Right atrium auricular region (tissue), 2 donors: ENCODE measurements around the gene TMEM51. TPM values are rescaled to one million over a fixed set of nuclear protein-coding genes. Genes with fewer than 3 reads are reported as not detected.

Experiments
- DNase-seq: peaks from one replicate; pipeline ENCODE4 v3.0.0-alpha.2; 2019; ENCODE audit warnings: low spot score
- H3K27ac ChIP-seq, 2 donors: fragments of 200-600 bp; sonication (generic); 1 replicate in 1 of 2; 2 replicates in 1 of 2; pipeline ENCODE4 v1.5.1; 2016 to 2019
- H3K27me3 ChIP-seq, 2 donors: fragments of 200-600 bp; sonication (generic); one replicate each; pipeline versions ENCODE4 v1.5.1 to v1.6.0; 2017 to 2019
- H3K36me3 ChIP-seq: fragments of 200-600 bp; sonication (generic); one replicate; pipeline ENCODE4 v1.5.1; 2016
- H3K4me1 ChIP-seq, 2 donors: fragments of 200-600 bp; sonication (generic); one replicate each; pipeline versions ENCODE4 v1.5.1 to v1.6.0; 2017 to 2019
- H3K4me3 ChIP-seq, 2 donors: fragments of 200-600 bp; sonication (generic); 1 replicate in 1 of 2; 2 replicates in 1 of 2; pipeline ENCODE4 v1.5.1; 2017 to 2019; ENCODE audit warnings: mild to moderate bottlenecking in 1 of 2, moderate library complexity in 1 of 2
- H3K9me3 ChIP-seq, 2 donors: fragments of 200-600 bp; sonication (generic); one replicate each; pipeline ENCODE4 v1.5.1; 2019
- CTCF ChIP-seq, 2 donors: fragments of 200-600 bp; sonication (generic); IDR thresholded peaks; one replicate each; pipeline ENCODE4 v1.5.1; 2019; ENCODE audit warnings: antibody characterized with exemption in 2 of 2
- total RNA-seq, 2 donors: library from RNA; depleted of rRNA; stranded (reverse); fragments of >200 nt; gene quantifications; one replicate each; pipeline ENCODE4 v1.1.0, GENCODE V29; 2016

TMEM51 gene
- total RNA-seq, 2 donors from 2014 or later = 3.2 to 6.6 TPM

GRCh38 chr1:15186073-15186845, 32.7 kb downstream of the TMEM51 start:
- TF ChIP-seq CTCF (IDR thresholded peaks at IDR 0.05) = no peak
- Histone ChIP-seq H3K4me1 (peaks cover 0 to 5% of the 10 kb centered on the region in 2 donors), H3K27ac (no peak overlapping the region), H3K4me3 (no peak overlapping the region), H3K36me3 (no peaks in the 10 kb centered on the region), H3K9me3 (no peaks in the 10 kb centered on the region), H3K27me3 (no peaks in the 10 kb centered on the region)
- no peak for DNase-seq

- H3K4me1 ChIP-seq = peaks cover 0 to 5% of the 10 kb centered on the region in 2 donors
- no peak overlapping the region for H3K4me3 ChIP-seq
- TF ChIP-seq CTCF (IDR thresholded peaks at IDR 0.05) = no peak
- no peak overlapping the region for H3K27ac ChIP-seq
- no peaks in the 10 kb centered on the region for H3K27me3 ChIP-seq
- no peak for DNase-seq
- H3K36me3 ChIP-seq = no peaks in the 10 kb centered on the region
- H3K9me3 ChIP-seq = no peaks in the 10 kb centered on the region
Observed at GRCh38 chr1:15186846-15187151, 33.3 kb downstream of the TMEM51 start.

- DNase-seq = no peak
- H3K27ac ChIP-seq = no peak overlapping the region
Observed at GRCh38 chr1:15187175-15188129, 33.9 kb downstream of the TMEM51 start.

GRCh38 chr1:15188130-15188524, 34.6 kb downstream of the TMEM51 start:
- no peak overlapping the region for H3K27ac ChIP-seq

More at GRCh38 chr1:15187175-15188129, 33.9 kb downstream of the TMEM51 start:
- peaks cover 0 to 5% of the 10 kb centered on the region in 2 donors for H3K4me1 ChIP-seq
- no peaks in the 10 kb centered on the region for H3K9me3 ChIP-seq
- no peak overlapping the region for H3K4me3 ChIP-seq
- no peak for TF ChIP-seq CTCF (IDR thresholded peaks at IDR 0.05)
- no peaks in the 10 kb centered on the region for H3K27me3 ChIP-seq
- H3K36me3 ChIP-seq = no peaks in the 10 kb centered on the region

GRCh38 chr1:15188678-15189077, 35.1 kb downstream of the TMEM51 start:
- Histone ChIP-seq H3K9me3 (no peaks in the 10 kb centered on the region), H3K4me3 (no peak overlapping the region), H3K4me1 (peaks cover 0 to 5% of the 10 kb centered on the region in 2 donors), H3K36me3 (no peaks in the 10 kb centered on the region), H3K27ac (no peak overlapping the region), H3K27me3 (no peaks in the 10 kb centered on the region)
- no peak for TF ChIP-seq CTCF (IDR thresholded peaks at IDR 0.05)
- no peak for DNase-seq

More at GRCh38 chr1:15188130-15188524, 34.6 kb downstream of the TMEM51 start:
- no peaks in the 10 kb centered on the region for H3K36me3 ChIP-seq
- no peak for DNase-seq
- H3K4me1 ChIP-seq = peaks cover 0 to 5% of the 10 kb centered on the region in 2 donors
- H3K9me3 ChIP-seq = no peaks in the 10 kb centered on the region
- H3K4me3 ChIP-seq = no peak overlapping the region
- TF ChIP-seq CTCF (IDR thresholded peaks at IDR 0.05) = no peak
- no peaks in the 10 kb centered on the region for H3K27me3 ChIP-seq
